PFSK-1 (cell line): ENCODE measurements around the gene KIF2C.

ENCODE experiments used
- FOXP2 ChIP-seq: optimal IDR thresholded peaks from 2 replicates; pipeline ENCODE3; 2011; ENCODE audit warnings: borderline replicate concordance, control low read depth, inconsistent platforms; ENCODE audit not compliant: insufficient read depth; ENCODE audit errors: extremely low read length, extremely low read depth
- POLR2AphosphoS5 ChIP-seq: IDR thresholded peaks from 2 replicates; pipeline ENCODE4 v1.6.1; 2012; ENCODE audit warnings: low read depth, mild to moderate bottlenecking, control low read depth, low read length, moderate library complexity
- REST ChIP-seq, 2 experiments: IDR thresholded peaks; 2 replicates each; pipeline versions ENCODE4 v1.6.1 to v1.8.0; 2011 to 2012; ENCODE audit warnings: low read depth in 2 of 2, low read length in 2 of 2, control low read depth in 1 of 2, inconsistent platforms in 1 of 2, mild to moderate bottlenecking in 1 of 2, moderate library complexity in 1 of 2; ENCODE audit not compliant: insufficient read depth in 1 of 2
- SIN3A ChIP-seq: IDR thresholded peaks from 2 replicates; pipeline ENCODE4 v1.6.1; 2012; ENCODE audit warnings: mild to moderate bottlenecking, low read length, moderate library complexity, borderline replicate concordance; ENCODE audit not compliant: insufficient read depth
- TAF1 ChIP-seq: IDR thresholded peaks from 2 replicates; pipeline ENCODE4 v1.6.1; 2012; ENCODE audit warnings: low read length, control low read depth, borderline replicate concordance; ENCODE audit not compliant: insufficient read depth

Gene KIF2C

GRCh38 chr1:44808063-44808937 is 68.7 kb downstream of the KIF2C start, which contains the start of gene BTBD19:
BTBD19 (plus strand) TSS chr1:44808523; CDS start chr1:44808821, 298 bp downstream.
- TF ChIP-seq POLR2AphosphoS5, result peak; percentile 47; the same call in 1 of the 2 replicates
- TF ChIP-seq SIN3A, result no peak

DNA sequence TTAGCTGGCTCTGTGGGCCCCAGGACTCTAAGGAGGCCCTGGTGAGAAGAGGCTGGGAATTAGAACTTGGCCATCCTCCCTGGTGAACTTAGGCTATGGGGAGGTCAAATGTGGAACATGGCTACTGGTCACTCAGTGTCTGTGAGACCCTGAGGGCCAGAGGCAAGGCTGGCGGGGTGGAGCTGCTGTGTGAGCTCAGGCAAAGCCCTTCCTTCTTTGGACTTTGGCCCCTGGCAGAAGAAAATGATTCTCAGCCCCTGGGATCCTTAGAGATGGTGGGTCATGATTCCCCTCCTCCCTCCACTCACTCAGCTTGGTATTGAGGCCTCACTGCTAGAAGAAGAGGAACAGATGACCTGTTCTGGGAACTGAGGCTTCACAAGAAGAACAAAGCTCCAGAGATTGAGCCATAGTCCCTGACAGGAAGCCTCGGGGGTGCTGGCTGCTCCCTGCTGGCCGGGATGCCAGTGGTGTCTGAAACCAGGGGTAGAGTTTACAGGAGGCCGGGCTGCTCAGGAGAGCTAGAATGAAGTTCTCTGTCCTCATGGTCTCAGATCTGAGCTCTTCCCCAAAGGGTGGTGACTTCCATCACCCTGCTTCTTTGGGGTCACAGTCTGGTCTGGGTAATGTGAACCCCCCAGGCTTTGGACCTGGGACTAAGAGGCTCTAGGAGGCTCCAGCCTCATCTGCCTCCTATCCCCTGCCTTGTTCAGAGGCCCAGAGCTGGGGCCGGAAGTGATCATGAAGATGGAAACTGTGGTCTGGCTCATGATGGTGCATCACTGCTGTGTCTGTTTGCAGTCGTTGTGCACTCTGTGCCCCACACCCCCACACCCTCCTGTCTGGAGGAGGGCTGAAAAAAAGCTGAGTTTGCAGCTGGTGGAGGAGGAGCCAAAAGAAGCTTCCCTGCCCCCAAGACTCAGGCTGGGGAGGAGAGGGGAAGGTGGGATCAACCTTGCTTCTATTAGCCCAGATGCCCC is 69.6 kb downstream of the KIF2C start:
- TF ChIP-seq REST (IDR thresholded peaks at IDR 0.05; ENCODE audit: insufficient read depth in 1 of 2, low read depth in 2 of 2, low read length in 2 of 2) (no peak), FOXP2 (no peak), TAF1 (no peak), SIN3A (no peak), POLR2AphosphoS5 (no peak)

GRCh38 chr1:44810101-44810761 is 70.6 kb downstream of the KIF2C start:
- TF ChIP-seq TAF1, result no peak
- no peak for TF ChIP-seq POLR2AphosphoS5
- no peak for TF ChIP-seq SIN3A
- TF ChIP-seq REST (IDR thresholded peaks at IDR 0.05; ENCODE audit: insufficient read depth in 1 of 2, low read depth in 2 of 2, low read length in 2 of 2), result no peak
- no peak for TF ChIP-seq FOXP2

- TF ChIP-seq FOXP2, result no peak
- TF ChIP-seq REST (IDR thresholded peaks at IDR 0.05; ENCODE audit: insufficient read depth in 1 of 2, low read depth in 2 of 2, low read length in 2 of 2), result no peak
- TF ChIP-seq TAF1, result no peak
- no peak for TF ChIP-seq SIN3A
- no peak for TF ChIP-seq POLR2AphosphoS5
Observed at GRCh38 chr1:44811234-44811633, 71.6 kb downstream of the KIF2C start.
